Fibroblast of pulmonary artery (primary cell): Measurements from ENCODE around the gene C19orf18.

Source experiments
- DNase-seq: peaks from one replicate; pipeline ENCODE4 v3.0.0-alpha.2; 2010; ENCODE audit warnings: low read depth
- H3K4me3 ChIP-seq: replicated peaks from 2 replicates; pipeline ENCODE4 v1.5.1; 2011; ENCODE audit warnings: low read depth, mild to moderate bottlenecking, control low read depth, low read length, moderate library complexity
- CTCF ChIP-seq: IDR thresholded peaks from 2 replicates; pipeline ENCODE4 v1.5.1; 2011; ENCODE audit warnings: mild to moderate bottlenecking, control low read depth, low read length, inconsistent platforms; ENCODE audit errors: missing control alignments

The C19orf18 gene

GRCh38 chr19:57934820-57935665 lies 39.3 kb downstream of the C19orf18 start, which contains the start of gene ZNF418:
Gene ZNF418 (minus strand): TSS chr19:57935402. CDS start chr19:57933822, 1,580 bp downstream.
- H3K4me3 ChIP-seq: peak within 1 kb of the TSS; percentile 90
- TF ChIP-seq CTCF: no peak
- peak; percentile 90 for DNase-seq

GRCh38 chr19:57927587-57927986 lies 46.7 kb downstream of the C19orf18 start:
- TF ChIP-seq CTCF: no peak
- no peak for DNase-seq
- no peak overlapping the region for H3K4me3 ChIP-seq

- peak; percentile 97 for DNase-seq
- TF ChIP-seq CTCF: peak; percentile 34
- peak within 1 kb of the TSS; percentile 62 for H3K4me3 ChIP-seq
Measured at GRCh38 chr19:57916168-57916995, 58.0 kb downstream of the C19orf18 start, which contains the start of gene ZNF417. Gene ZNF417 (minus strand): TSS chr19:57916592. CDS start chr19:57916411, 181 bp downstream.

GRCh38 chr19:57914531-57914930 lies 59.8 kb downstream of the C19orf18 start:
- H3K4me3 ChIP-seq: no peak overlapping the region
- no peak for DNase-seq
- TF ChIP-seq CTCF: no peak
